ENCODE data around the gene MACROH2A2.

DNA sequence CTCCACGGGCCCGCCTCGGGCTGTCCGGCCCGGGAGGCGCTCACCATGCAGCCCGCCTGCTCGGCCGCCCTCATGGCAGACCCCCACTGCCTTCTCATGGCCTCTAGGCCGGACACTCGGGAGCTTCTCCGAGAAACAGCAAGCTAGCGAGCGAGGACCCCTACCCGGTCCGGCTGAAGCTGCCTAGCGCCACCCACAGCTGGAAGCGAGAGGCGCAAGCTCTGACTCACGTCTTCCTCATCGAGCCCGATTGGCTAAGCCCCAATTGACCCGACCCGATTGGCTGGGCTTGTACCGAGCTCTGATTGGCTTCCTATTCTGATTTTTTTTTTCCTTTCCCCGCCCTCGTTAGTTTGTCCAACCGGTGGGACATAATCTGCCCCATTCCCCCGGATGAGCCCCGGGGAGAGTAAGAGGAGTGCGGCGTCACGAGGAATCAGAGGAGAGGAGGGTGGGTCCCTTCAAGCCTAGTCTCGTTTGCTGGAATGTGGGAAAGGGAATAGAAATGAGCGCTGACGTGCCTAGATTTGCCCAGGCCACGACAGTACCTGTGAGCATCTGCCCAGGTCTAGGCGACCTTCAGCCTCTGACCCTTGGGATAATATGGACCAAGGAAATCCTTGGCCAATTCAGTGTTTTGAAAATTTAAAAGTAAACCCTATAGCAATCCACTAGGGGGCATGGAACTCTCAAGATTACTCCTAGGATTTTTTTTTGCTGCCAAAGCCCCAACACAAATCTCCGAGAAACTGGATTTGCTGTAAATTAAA, 94.0 kb downstream of the MACROH2A2 start, which contains the start of gene TYSND1:
- TF ChIP-seq, protein P1, sequence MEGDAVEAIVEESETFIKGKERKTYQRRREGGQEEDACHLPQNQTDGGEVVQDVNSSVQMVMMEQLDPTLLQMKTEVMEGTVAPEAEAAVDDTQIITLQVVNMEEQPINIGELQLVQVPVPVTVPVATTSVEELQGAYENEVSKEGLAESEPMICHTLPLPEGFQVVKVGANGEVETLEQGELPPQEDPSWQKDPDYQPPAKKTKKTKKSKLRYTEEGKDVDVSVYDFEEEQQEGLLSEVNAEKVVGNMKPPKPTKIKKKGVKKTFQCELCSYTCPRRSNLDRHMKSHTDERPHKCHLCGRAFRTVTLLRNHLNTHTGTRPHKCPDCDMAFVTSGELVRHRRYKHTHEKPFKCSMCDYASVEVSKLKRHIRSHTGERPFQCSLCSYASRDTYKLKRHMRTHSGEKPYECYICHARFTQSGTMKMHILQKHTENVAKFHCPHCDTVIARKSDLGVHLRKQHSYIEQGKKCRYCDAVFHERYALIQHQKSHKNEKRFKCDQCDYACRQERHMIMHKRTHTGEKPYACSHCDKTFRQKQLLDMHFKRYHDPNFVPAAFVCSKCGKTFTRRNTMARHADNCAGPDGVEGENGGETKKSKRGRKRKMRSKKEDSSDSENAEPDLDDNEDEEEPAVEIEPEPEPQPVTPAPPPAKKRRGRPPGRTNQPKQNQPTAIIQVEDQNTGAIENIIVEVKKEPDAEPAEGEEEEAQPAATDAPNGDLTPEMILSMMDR (IDR thresholded peaks at IDR 0.05), result peak; percentile 54 to 74 (median 68)
- peak; percentile 72 for TF ChIP-seq POLR2A (IDR thresholded peaks at IDR 0.05; ENCODE audit: low read depth)
- TF ChIP-seq POLR2AphosphoS5 (IDR thresholded peaks at IDR 0.05), result peak; percentile 92 to 97

Measured in esophagus muscularis mucosa (tissue), 3 donors.